ENCODE results near the gene ADNP. TPM values are rescaled to one million over a fixed set of nuclear protein-coding genes. Genes with fewer than 3 reads are reported as not detected.

The ADNP gene
- total RNA-seq, 3 donors from 2014 or later (not counting 1 experiment from before 2014, with no cell fraction given) = 56.8 to 75.8 (median 66.8) TPM

DNA sequence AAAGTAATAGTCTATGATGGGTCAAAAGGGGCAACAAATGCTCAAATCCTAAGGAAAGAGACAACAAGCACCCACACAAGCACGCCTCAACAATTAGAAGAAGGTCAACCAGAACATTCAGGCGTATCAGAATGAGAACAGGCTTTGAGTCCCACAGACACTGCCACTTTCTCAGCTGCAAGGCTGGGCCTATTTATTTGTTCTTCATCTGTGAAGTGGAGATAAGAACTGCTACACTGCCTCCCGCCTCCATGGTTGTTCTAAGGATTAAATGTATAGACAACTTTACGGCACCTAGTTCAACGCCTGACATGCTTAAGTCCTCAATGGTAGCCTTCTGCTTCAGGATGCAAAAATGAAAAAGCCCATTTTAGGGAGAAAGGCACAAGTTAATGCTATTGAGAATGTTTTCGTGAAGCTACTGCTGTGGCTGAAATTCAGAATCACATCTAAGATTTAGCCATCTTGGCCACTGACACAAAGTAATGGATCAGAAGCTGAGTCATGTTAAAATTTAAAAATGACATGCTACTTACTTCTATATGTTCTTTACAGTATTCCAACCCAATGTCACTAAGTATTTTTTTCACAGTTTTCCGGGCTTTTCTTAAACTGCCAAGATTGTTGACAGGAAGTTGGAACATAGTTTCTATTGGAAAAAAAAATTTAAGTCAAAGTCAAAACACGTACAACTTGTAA, 27.7 kb downstream of the ADNP start:
- DNase-seq (no peak), ATAC-seq (no peak)
- intact Hi-C loops (cut with micrococcal nuclease) = no loop called here
- Mint-ChIP-seq H3K27me3 (ENCODE audit: low read depth in 2 of 2) (no peaks in the 10 kb centered on the region), H3K4me1 (peaks cover 61 to 63% of the 10 kb centered on the region in 2 donors), H3K4me3 (no peak overlapping the region), H3K36me3 (no peaks in the 10 kb centered on the region), H3K9me3 (no peaks in the 10 kb centered on the region), H3K27ac (peak overlapping the region; percentile 55 to 76)
- Histone ChIP-seq H3K36me3 (ENCODE audit: control insufficient read depth, insufficient read depth, low read length) (peaks cover 9% of the 10 kb centered on the region), H3K9me3 (ENCODE audit: control insufficient read depth, insufficient read depth, low read length) (no peaks in the 10 kb centered on the region), H3K4me3 (ENCODE audit: low read length) (no peak overlapping the region), H3K27ac (ENCODE audit: low read length) (no peak overlapping the region), H3K27me3 (ENCODE audit: control insufficient read depth, insufficient read depth, low read length) (no peaks in the 10 kb centered on the region), H3K4me1 (ENCODE audit: control insufficient read depth, insufficient read depth, low read length) (no peaks in the 10 kb centered on the region)
- WGBS (ENCODE audit: insufficient coverage) = 81% methylated on average over 6 of the region's 8 CpGs
- TF ChIP-seq, protein P1, sequence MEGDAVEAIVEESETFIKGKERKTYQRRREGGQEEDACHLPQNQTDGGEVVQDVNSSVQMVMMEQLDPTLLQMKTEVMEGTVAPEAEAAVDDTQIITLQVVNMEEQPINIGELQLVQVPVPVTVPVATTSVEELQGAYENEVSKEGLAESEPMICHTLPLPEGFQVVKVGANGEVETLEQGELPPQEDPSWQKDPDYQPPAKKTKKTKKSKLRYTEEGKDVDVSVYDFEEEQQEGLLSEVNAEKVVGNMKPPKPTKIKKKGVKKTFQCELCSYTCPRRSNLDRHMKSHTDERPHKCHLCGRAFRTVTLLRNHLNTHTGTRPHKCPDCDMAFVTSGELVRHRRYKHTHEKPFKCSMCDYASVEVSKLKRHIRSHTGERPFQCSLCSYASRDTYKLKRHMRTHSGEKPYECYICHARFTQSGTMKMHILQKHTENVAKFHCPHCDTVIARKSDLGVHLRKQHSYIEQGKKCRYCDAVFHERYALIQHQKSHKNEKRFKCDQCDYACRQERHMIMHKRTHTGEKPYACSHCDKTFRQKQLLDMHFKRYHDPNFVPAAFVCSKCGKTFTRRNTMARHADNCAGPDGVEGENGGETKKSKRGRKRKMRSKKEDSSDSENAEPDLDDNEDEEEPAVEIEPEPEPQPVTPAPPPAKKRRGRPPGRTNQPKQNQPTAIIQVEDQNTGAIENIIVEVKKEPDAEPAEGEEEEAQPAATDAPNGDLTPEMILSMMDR (IDR thresholded peaks at IDR 0.05) = no peak

DNA sequence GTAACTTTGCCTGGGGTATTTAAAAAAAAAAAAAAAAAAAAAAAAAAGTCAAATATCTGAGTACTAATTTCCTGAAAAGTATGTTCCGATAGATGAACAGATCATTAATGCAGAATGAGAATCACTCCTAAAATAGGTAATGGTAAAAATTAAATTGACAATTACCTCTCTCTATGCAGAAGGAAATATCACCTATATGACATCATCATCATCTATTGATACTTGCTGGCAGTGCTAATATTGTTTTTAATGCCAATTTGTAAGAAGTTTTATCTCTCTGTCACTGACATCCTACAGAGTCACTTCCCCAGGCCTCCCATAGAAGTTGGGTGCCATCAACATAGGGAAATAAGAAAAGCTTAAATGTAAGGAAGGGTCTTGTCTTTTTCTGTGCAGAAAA, 29.9 kb downstream of the ADNP start:
- ATAC-seq = no peak
- H3K4me1 Mint-ChIP-seq = peaks cover 50 to 56% of the 10 kb centered on the region in 2 donors

DNA sequence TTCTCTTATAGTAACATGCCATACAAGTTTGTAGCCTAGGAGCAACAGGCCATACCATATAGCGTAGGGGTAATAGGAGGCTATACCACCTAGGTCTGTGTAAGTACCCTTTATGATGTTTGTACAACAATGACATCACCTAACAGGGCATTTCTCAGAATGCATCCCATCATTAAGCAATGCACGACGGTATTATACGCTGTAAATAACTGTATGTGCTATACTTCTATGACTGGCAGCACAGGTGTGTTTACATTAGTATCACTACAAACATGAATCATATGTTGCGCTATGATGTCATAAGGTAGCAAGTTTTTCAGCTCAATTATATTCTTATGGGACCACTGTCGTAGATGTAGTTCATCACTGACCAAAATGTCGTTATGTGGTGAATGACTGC, 31.0 kb downstream of the ADNP start:
- H3K4me1 Mint-ChIP-seq = peaks cover 45 to 46% of the 10 kb centered on the region in 2 donors
- H3K36me3 ChIP-seq (ENCODE audit: control insufficient read depth, insufficient read depth, low read length) = peaks cover 19% of the 10 kb centered on the region
- no peaks in the 10 kb centered on the region for H3K4me1 ChIP-seq (ENCODE audit: control insufficient read depth, insufficient read depth, low read length)
- no peaks in the 10 kb centered on the region for H3K9me3 ChIP-seq (ENCODE audit: control insufficient read depth, insufficient read depth, low read length)
- no peak overlapping the region for H3K27ac ChIP-seq (ENCODE audit: low read length)
- TF ChIP-seq, protein P1 (IDR thresholded peaks at IDR 0.05) = no peak
- WGBS (ENCODE audit: insufficient coverage) = 93% methylated on average over 7 of the region's 7 CpGs
- DNase-seq = no peak
- H3K27me3 ChIP-seq (ENCODE audit: control insufficient read depth, insufficient read depth, low read length) = no peaks in the 10 kb centered on the region
- no peak overlapping the region for H3K4me3 Mint-ChIP-seq
- intact Hi-C loops (cut with micrococcal nuclease) = no loop called here
- H3K27ac Mint-ChIP-seq = peak overlapping the region in 1 of 2 donors; percentile 57
- H3K4me3 ChIP-seq (ENCODE audit: low read length) = no peak overlapping the region
- no peaks in the 10 kb centered on the region for H3K36me3 Mint-ChIP-seq
- no peaks in the 10 kb centered on the region for H3K9me3 Mint-ChIP-seq
- no peaks in the 10 kb centered on the region for H3K27me3 Mint-ChIP-seq (ENCODE audit: low read depth in 2 of 2)
- no peak for ATAC-seq

More for the DNA sequence above, 29.9 kb downstream of the ADNP start:
- no peak overlapping the region for H3K4me3 Mint-ChIP-seq
- intact Hi-C loops (cut with micrococcal nuclease) = no loop called here
- Histone ChIP-seq H3K4me1 (ENCODE audit: control insufficient read depth, insufficient read depth, low read length) (no peaks in the 10 kb centered on the region), H3K36me3 (ENCODE audit: control insufficient read depth, insufficient read depth, low read length) (peaks cover 19% of the 10 kb centered on the region), H3K4me3 (ENCODE audit: low read length) (no peak overlapping the region), H3K27me3 (ENCODE audit: control insufficient read depth, insufficient read depth, low read length) (no peaks in the 10 kb centered on the region), H3K27ac (ENCODE audit: low read length) (no peak overlapping the region), H3K9me3 (ENCODE audit: control insufficient read depth, insufficient read depth, low read length) (no peaks in the 10 kb centered on the region)
- peak overlapping the region; percentile 55 to 76 for H3K27ac Mint-ChIP-seq
- no peak for DNase-seq
- WGBS (ENCODE audit: insufficient coverage) = no CpG with 5 or more reads among the region's 1 CpG
- no peaks in the 10 kb centered on the region for H3K36me3 Mint-ChIP-seq
- TF ChIP-seq, protein P1 (IDR thresholded peaks at IDR 0.05) = no peak
- no peaks in the 10 kb centered on the region for H3K9me3 Mint-ChIP-seq
- no peaks in the 10 kb centered on the region for H3K27me3 Mint-ChIP-seq (ENCODE audit: low read depth in 2 of 2)

GRCh38 chr20:50898475-50898874, 32.8 kb downstream of the ADNP start:
- DNase-seq (no peak), ATAC-seq (no peak)
- no peak overlapping the region for H3K4me3 ChIP-seq (ENCODE audit: low read length)
- Mint-ChIP-seq H3K27me3 (ENCODE audit: low read depth in 2 of 2) (no peaks in the 10 kb centered on the region), H3K4me1 (peaks cover 31 to 35% of the 10 kb centered on the region in 2 donors), H3K9me3 (no peaks in the 10 kb centered on the region), H3K36me3 (peaks cover under 1% of the 10 kb centered on the region), H3K4me3 (no peak overlapping the region), H3K27ac (peak overlapping the region; percentile 1 to 14)
- no peak overlapping the region for H3K27ac ChIP-seq (ENCODE audit: low read length)
- H3K27me3 ChIP-seq (ENCODE audit: control insufficient read depth, insufficient read depth, low read length) = no peaks in the 10 kb centered on the region
- intact Hi-C loops (cut with micrococcal nuclease) = no loop called here
- TF ChIP-seq, protein P1 (IDR thresholded peaks at IDR 0.05) = no peak
- H3K9me3 ChIP-seq (ENCODE audit: control insufficient read depth, insufficient read depth, low read length) = no peaks in the 10 kb centered on the region
- no peaks in the 10 kb centered on the region for H3K4me1 ChIP-seq (ENCODE audit: control insufficient read depth, insufficient read depth, low read length)
- 89% methylated on average over 1 of the region's 1 CpG for WGBS (ENCODE audit: insufficient coverage)
- H3K36me3 ChIP-seq (ENCODE audit: control insufficient read depth, insufficient read depth, low read length) = peaks cover 28% of the 10 kb centered on the region

Measured in natural killer cell (primary cell).